Measurements from ENCODE around the gene ZNF574. TPM values are rescaled to one million over a fixed set of nuclear protein-coding genes. Genes with fewer than 3 reads are reported as not detected.

ZNF574 gene
- total RNA-seq, 4 donors from 2014 or later = 11.0 to 24.2 (median 17.0) TPM

DNA sequence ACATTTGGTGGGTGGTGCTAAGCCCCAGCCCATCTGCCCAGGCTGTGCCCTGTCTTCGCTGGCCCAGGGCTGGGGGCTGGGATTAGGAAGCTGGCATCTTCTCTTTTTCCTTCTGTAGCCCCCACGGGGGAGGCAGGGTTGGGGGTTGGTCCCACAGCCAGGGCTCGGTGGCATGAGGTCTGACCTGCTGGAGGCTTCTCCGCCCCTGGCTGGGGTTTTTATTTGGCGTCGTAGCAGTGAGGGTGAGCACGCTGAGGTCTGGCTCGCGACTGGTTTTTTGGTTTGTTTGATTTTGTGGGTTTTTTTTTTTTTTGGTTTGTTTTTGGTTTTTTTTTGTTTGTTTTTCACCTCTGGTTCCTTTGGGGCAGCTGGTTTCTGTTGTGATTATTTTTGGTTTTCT, 14.7 kb downstream of the ZNF574 start:
- no peaks in the 10 kb centered on the region for H3K9me3 ChIP-seq
- no peaks in the 10 kb centered on the region for H3K36me3 ChIP-seq
- no peaks in the 10 kb centered on the region for H3K27me3 ChIP-seq
- DNase-seq = no peak
- TF ChIP-seq POLR2A (IDR thresholded peaks at IDR 0.05) = no peak
- TF ChIP-seq, protein P1, sequence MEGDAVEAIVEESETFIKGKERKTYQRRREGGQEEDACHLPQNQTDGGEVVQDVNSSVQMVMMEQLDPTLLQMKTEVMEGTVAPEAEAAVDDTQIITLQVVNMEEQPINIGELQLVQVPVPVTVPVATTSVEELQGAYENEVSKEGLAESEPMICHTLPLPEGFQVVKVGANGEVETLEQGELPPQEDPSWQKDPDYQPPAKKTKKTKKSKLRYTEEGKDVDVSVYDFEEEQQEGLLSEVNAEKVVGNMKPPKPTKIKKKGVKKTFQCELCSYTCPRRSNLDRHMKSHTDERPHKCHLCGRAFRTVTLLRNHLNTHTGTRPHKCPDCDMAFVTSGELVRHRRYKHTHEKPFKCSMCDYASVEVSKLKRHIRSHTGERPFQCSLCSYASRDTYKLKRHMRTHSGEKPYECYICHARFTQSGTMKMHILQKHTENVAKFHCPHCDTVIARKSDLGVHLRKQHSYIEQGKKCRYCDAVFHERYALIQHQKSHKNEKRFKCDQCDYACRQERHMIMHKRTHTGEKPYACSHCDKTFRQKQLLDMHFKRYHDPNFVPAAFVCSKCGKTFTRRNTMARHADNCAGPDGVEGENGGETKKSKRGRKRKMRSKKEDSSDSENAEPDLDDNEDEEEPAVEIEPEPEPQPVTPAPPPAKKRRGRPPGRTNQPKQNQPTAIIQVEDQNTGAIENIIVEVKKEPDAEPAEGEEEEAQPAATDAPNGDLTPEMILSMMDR (IDR thresholded peaks at IDR 0.05) = no peak
- no peak overlapping the region for H3K4me3 ChIP-seq
- H3K27ac ChIP-seq = peak overlapping the region in 1 of 4 donors; percentile 49
- peaks cover 0 to 21% (median 13%) of the 10 kb centered on the region in 4 donors for H3K4me1 ChIP-seq

DNA sequence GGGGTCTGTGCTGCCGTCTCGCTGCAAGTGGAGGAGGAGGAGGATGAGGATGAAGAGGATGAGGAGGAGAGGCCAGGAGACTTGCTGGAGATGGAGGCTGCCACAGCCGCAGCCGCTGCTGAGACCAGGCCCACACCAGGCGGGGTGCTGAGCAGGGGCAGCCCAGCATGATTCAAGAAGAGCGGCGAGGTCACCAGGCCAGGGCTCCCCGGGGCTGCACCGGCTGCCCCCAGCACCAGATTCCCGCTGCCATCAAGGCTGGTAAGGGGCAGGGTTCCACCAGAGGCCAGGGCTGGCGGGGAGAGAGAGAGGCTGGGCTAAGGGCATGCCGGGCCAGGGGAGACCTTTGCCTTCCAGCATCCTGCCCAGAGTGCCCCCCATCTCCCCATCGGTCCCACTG, 15.3 kb downstream of the ZNF574 start:
- Histone ChIP-seq H3K27ac (peak overlapping the region in 1 of 4 donors; percentile 49), H3K27me3 (no peaks in the 10 kb centered on the region), H3K36me3 (no peaks in the 10 kb centered on the region)

DNA sequence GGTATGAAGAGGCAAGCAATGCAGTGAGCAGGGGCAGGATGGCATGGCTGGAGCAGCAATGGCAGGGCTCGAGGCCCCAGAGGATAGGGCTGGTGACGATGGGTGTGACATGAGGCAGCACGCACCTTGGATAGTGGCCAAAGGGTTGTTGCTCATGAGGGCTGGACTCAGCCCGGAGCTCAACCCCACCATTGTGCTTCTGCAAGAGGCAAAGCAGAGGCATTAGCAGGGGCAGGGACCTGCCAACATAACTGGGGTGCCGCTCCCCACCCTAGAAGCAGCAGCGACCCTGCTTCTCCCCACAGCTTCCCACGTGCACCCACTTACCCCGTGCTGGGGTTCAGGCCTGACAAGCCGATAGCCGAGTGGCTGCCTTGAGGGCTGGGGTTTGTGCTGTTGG, 15.8 kb downstream of the ZNF574 start:
- DNase-seq = peak in 1 of 3 donors; percentile 64
- TF ChIP-seq, protein P1 (IDR thresholded peaks at IDR 0.05) = no peak
- no peak for TF ChIP-seq POLR2A (IDR thresholded peaks at IDR 0.05)
- H3K4me1 ChIP-seq = peaks cover 0 to 21% (median 13%) of the 10 kb centered on the region in 4 donors
- no peaks in the 10 kb centered on the region for H3K9me3 ChIP-seq
- H3K36me3 ChIP-seq = no peaks in the 10 kb centered on the region
- H3K27me3 ChIP-seq = no peaks in the 10 kb centered on the region
- peak overlapping the region in 1 of 4 donors; percentile 49 for H3K27ac ChIP-seq
- no peak overlapping the region for H3K4me3 ChIP-seq

More for the DNA sequence above, 15.3 kb downstream of the ZNF574 start:
- no peak for DNase-seq
- Histone ChIP-seq H3K9me3 (no peaks in the 10 kb centered on the region), H3K4me1 (peaks cover 0 to 21% (median 13%) of the 10 kb centered on the region in 4 donors), H3K4me3 (no peak overlapping the region)
- TF ChIP-seq, protein P1 (IDR thresholded peaks at IDR 0.05) = no peak
- no peak for TF ChIP-seq POLR2A (IDR thresholded peaks at IDR 0.05)

DNA sequence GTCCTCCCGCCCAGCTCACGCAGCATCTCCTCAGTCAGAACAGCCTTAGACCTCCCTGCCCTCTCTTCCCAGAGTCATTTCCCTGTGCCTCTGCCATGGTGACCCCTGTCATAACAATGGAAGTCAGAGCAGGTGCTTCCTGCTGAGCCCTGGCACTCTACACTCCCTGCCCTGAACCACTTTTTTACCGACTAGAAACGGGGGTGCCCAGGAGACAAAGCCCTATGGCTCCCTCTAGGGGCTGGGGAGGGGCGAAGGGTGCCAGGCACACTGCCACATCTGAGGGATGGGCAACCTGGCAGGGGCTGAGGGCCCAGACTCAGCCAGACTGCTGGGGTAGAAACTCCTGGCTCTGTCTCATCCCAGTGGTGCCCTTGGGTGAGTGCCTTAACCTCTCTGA, 16.4 kb downstream of the ZNF574 start:
- no peak overlapping the region for H3K4me3 ChIP-seq
- H3K27ac ChIP-seq = no peak overlapping the region

DNA sequence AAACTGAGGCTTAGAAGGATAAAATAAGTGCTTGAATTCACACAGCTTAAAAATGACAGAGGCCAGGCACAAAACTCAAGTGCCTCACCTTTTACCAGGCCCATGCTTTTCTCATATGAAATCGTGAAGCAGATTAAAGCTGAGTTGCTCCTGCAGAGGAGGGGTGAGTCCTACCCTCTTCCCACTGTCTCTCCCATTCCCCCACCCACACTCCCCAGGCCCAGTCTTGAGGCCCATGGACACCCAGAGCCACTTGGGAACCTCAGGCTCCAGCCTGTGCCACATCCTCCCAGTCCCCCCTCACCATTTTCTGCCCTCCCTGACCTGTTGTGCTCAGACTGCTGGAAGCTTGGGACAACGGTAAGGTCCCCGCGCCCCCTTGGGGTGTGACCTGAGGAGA, 17.5 kb downstream of the ZNF574 start:
- TF ChIP-seq, protein P1 (IDR thresholded peaks at IDR 0.05) = no peak
- TF ChIP-seq POLR2A (IDR thresholded peaks at IDR 0.05) = no peak
- no peak for DNase-seq

More for the DNA sequence above, 16.4 kb downstream of the ZNF574 start:
- H3K4me1 ChIP-seq = peaks cover 0 to 21% (median 13%) of the 10 kb centered on the region in 4 donors
- no peak for TF ChIP-seq POLR2A (IDR thresholded peaks at IDR 0.05)
- TF ChIP-seq, protein P1 (IDR thresholded peaks at IDR 0.05) = peak in 4 of 6 experiments; percentile 49 to 53 (median 51)
- no peaks in the 10 kb centered on the region for H3K9me3 ChIP-seq
- H3K36me3 ChIP-seq = no peaks in the 10 kb centered on the region
- no peaks in the 10 kb centered on the region for H3K27me3 ChIP-seq
- peak in 1 of 3 donors; percentile 78 for DNase-seq

DNA sequence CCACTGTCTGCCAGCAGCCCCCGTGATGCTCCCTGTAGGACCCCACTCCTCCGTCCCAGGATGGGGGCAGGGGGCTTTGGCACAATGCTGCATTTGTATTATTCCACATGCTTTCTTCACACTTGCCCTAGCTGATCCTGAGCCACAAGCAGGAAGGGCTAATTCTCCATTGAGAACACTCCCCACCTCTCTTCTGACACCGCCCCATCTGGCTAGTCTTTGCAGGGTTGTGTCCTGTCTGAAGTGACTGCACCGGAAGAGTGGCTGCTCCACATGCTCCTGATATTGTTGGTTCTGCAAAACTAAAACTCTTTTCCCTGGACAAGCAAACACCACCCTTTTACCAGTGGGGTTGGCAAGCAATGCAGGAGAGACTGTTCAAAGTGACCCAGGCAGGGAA, 18.0 kb downstream of the ZNF574 start:
- no peaks in the 10 kb centered on the region for H3K9me3 ChIP-seq
- no peak overlapping the region for H3K27ac ChIP-seq
- no peaks in the 10 kb centered on the region for H3K36me3 ChIP-seq
- no peak for TF ChIP-seq POLR2A (IDR thresholded peaks at IDR 0.05)
- TF ChIP-seq, protein P1 (IDR thresholded peaks at IDR 0.05) = no peak
- H3K4me1 ChIP-seq = peaks cover 0 to 16% (median 9%) of the 10 kb centered on the region in 4 donors
- DNase-seq = no peak
- H3K27me3 ChIP-seq = no peaks in the 10 kb centered on the region
- H3K4me3 ChIP-seq = no peak overlapping the region

More for the DNA sequence above, 17.5 kb downstream of the ZNF574 start:
- H3K27ac ChIP-seq = no peak overlapping the region
- H3K9me3 ChIP-seq = no peaks in the 10 kb centered on the region
- no peaks in the 10 kb centered on the region for H3K27me3 ChIP-seq
- H3K4me3 ChIP-seq = no peak overlapping the region
- H3K4me1 ChIP-seq = peaks cover 0 to 18% (median 12%) of the 10 kb centered on the region in 4 donors
- no peaks in the 10 kb centered on the region for H3K36me3 ChIP-seq
